HG03354 (cell line): ENCODE results near the gene USPL1.

ENCODE experiments used
- ATAC-seq: cut with Tn5 transposase; IDR thresholded peaks from one replicate; pipeline ENCODE4 v1.9.1; 2021; ENCODE audit warnings: mild to moderate bottlenecking; ENCODE audit not compliant: unreplicated experiment, poor library complexity, severe bottlenecking

Gene USPL1

DNA sequence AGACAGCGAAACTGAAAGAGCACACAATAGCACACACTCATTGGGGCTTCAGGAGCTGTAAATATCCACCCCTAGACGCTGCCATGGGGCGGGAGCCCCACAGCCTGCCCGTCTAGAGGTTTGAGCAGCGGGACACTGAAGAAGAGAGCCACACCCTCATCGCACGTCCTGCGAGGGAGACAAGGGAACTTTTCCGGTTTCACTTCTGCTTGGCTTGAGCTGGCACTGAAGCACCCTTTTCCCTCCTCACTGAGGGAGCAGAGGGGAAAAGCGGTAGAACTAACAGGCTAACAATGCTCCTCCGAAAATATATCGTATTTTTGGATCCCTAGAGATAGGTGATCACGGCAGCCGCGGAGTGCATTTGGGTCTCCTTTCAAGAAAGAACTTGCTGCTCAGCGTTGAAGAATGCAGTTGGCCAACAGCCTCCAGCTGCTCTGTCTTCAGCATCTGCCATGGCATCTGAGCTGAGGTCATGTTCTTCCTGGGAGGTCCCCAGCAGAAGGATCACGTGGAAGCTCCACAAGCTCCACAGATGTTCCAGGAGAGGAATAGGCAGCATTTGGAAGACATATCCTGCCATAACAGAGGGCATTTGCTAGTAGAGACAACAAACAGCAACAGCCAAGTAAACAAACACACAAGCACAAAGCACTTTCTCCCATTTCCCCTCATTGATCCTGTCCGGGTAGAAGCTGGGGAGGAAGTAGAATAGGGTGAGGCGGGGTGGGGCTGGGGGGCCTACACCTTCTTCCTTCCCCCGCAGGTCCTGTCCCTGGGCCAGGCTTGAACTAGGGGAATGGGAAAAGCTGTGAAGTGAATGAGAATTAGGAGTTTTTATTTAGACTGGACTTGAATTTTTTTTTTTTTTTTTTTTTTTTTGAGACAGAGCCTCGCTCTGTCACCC, 72.8 kb downstream of the USPL1 start:
- ATAC-seq: peak; percentile 71

DNA sequence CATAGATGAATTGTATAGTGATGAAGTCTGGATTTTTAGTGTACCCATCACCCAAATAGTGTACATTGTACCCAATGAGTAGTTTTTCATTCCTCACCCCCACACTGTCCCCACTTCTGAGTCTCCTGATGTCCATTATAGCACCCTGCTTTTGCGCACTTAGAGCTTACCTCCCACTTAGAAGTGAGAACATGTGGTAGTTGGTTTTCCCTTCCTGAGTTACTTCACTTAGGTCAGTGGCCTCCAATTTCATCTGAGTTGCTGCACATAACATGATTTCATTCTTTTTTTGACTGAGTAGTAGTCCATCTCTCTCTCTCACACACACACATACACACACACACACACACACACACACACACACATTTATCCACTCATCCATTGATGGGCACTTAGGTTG, 74.4 kb downstream of the USPL1 start:
- no peak for ATAC-seq

- ATAC-seq: no peak
Measured at GRCh38 chr13:30696278-30697176, 78.8 kb downstream of the USPL1 start.

GRCh38 chr13:30697177-30697953, 79.6 kb downstream of the USPL1 start:
- ATAC-seq: no peak

GRCh38 chr13:30697996-30698401, 80.3 kb downstream of the USPL1 start:
- ATAC-seq: no peak

DNA sequence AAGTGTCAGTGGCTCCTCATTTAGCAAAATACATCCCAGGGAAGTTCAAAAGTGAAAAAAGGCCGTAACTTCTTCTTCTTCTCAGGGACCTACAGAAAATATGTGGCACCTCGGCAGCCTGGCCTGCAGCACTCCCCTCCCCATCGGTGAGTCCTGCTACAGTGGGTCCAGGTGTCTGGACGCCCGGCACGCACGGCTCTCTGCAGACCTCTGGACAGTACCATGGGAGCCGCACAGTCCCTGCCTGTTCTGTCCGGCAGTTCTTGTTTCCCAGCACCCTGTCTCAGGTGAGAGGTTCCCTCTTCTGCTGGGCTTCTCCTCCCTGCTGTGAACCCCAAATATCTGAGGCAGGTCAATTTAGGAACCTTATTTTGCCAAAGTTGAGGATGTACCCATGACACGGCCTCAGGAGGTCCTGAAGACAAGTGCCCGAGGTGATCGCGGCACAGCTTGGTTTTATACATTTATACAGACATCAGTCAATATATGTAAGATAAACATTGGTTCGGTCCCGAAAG, 80.8 kb downstream of the USPL1 start:
- ATAC-seq: no peak

DNA sequence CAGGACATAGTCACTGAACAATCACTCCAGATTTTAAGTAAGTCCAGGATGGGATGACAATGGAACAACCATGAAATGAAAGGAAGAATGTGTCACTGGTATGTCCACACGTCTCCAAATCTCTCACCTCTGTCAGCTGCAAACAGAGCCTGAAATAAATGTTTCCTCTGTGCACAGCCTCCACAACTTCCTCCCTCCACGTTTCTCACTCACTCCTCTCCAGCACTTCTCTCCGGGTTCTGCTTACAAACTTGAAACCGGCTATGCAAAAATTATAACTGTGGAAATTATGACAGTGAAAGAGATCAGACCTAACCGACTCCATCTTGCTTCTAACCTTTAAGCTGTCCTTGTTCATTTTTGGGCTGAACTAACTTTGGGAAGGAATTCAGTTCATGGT, 82.6 kb downstream of the USPL1 start:
- no peak for ATAC-seq

DNA sequence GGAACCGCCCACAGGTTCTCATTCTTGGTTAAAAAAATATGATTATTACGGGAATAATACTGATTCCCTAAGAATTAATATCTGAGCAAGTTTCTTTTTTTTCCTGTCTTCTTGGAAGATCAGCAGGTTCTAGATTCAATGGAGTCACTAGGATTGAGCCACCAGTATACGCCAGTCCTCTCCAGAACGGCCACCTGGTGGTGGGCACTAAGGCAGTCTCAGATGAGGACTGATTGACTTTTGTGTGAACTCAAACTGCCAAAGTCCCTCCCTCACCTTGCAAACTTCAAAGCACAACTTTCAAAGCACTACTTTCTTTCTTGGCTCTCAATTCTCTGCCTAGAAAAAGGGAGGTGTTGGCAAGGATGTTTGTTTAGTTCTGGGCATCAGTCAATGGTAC, 84.3 kb downstream of the USPL1 start:
- ATAC-seq: no peak

GRCh38 chr13:30704596-30704995, 86.9 kb downstream of the USPL1 start:
- no peak for ATAC-seq

DNA sequence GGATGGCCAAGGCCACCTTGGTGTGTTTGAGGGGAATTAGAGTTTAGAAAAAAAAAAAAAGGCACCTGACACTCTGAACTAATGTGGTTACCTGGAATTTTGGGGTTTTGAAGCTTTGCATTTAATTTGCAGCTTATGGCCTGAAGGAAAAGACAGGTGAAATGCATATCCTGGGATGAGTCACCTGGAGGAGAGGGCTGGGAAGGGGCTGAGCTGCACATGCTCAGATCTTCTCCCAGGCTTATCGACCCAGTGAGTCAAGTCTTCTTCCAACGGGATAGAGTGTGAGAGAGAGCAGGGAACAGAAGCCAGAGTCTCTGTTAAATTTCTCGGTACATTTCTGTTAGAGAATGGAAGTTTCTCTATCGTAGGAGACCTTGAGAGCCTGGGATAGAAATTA, 88.0 kb downstream of the USPL1 start:
- no peak for ATAC-seq

DNA sequence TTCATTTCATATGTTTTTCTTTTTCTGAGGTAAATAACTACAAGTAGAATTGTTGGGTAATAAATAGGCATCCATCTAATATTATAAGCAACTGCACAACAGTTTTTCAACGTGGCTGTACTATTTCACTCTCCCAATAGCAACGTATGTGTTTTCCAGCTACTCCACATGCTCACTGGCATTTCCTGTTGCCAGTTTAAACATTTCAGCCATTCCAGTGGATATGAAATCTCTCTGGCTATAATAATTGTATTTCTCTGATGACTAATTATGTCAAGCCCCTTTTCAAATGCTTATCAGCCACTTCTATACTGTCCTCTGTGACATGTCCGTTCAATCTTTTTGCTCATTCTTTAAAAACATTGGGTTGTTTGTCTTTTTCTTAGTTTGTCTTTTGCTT, 90.8 kb downstream of the USPL1 start:
- no peak for ATAC-seq
